ENCODE measurements around the gene NRG3. TPM values are rescaled to one million over a fixed set of nuclear protein-coding genes. Genes with fewer than 3 reads are reported as not detected.

NRG3 gene
- polyA plus RNA-seq, 2 donors, result 0.01 to 0.04 TPM

GRCh38 chr10:82813856-82814255, 938.9 kb downstream of the NRG3 start:
- WGBS, 2 donors, result 45 to 54% methylated on average over 5 of the region's 5 CpGs
- no peaks in the 10 kb centered on the region for H3K27me3 ChIP-seq (ENCODE audit: control insufficient read depth in 1 of 2, insufficient read depth in 2 of 2, low read length in 2 of 2)

DNA sequence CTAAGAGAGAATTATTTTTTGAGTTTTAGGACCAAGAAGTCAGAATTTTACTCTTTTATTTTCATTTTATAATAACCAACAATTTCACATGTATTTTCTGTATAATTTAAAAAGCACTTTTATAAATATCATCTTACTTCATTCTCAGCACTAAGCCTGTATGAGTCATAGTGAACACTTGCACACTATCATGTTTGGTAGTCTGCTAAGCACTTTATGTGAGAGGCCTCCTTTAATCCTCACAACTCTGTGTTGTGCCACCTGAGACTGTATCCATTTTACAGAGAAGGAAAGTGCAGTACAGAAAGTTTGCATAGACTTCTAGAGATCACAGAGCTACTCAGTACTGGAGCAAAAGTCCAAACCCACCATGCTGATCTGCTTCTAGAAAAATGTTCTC, 939.6 kb downstream of the NRG3 start:
- Histone ChIP-seq H3K36me3 (ENCODE audit: control insufficient read depth in 2 of 2, insufficient read depth in 2 of 2, low read length in 1 of 2) (no peaks in the 10 kb centered on the region), H3K9me3 (ENCODE audit: control insufficient read depth in 2 of 2, insufficient read depth in 1 of 2, low read depth in 1 of 2, low read length in 1 of 2) (peaks cover 0 to 2% of the 10 kb centered on the region in 2 donors), H3K4me3 (ENCODE audit: low read depth in 1 of 2, low read length in 2 of 2) (no peak overlapping the region), H3K27me3 (ENCODE audit: control insufficient read depth in 1 of 2, insufficient read depth in 2 of 2, low read length in 2 of 2) (no peaks in the 10 kb centered on the region), H3K27ac (ENCODE audit: low read depth in 2 of 2, low read length in 1 of 2) (no peak overlapping the region), H3K4me1 (ENCODE audit: control insufficient read depth in 2 of 2, insufficient read depth in 2 of 2, low read length in 1 of 2) (no peaks in the 10 kb centered on the region)

More at GRCh38 chr10:82813856-82814255, 938.9 kb downstream of the NRG3 start:
- Histone ChIP-seq H3K4me3 (ENCODE audit: low read depth in 1 of 2, low read length in 2 of 2) (no peak overlapping the region), H3K36me3 (ENCODE audit: control insufficient read depth in 2 of 2, insufficient read depth in 2 of 2, low read length in 1 of 2) (no peaks in the 10 kb centered on the region), H3K27ac (ENCODE audit: low read depth in 2 of 2, low read length in 1 of 2) (no peak overlapping the region), H3K4me1 (ENCODE audit: control insufficient read depth in 2 of 2, insufficient read depth in 2 of 2, low read length in 1 of 2) (no peaks in the 10 kb centered on the region), H3K9me3 (ENCODE audit: control insufficient read depth in 2 of 2, insufficient read depth in 1 of 2, low read depth in 1 of 2, low read length in 1 of 2) (peaks cover 0 to 2% of the 10 kb centered on the region in 2 donors)

GRCh38 chr10:82815680-82816079, 940.7 kb downstream of the NRG3 start:
- no peaks in the 10 kb centered on the region for H3K36me3 ChIP-seq (ENCODE audit: control insufficient read depth in 2 of 2, insufficient read depth in 2 of 2, low read length in 1 of 2)
- H3K27ac ChIP-seq (ENCODE audit: low read depth in 2 of 2, low read length in 1 of 2), result no peak overlapping the region
- H3K4me1 ChIP-seq (ENCODE audit: control insufficient read depth in 2 of 2, insufficient read depth in 2 of 2, low read length in 1 of 2), result no peaks in the 10 kb centered on the region
- no peak overlapping the region for H3K4me3 ChIP-seq (ENCODE audit: low read depth in 1 of 2, low read length in 2 of 2)
- H3K27me3 ChIP-seq (ENCODE audit: control insufficient read depth in 1 of 2, insufficient read depth in 2 of 2, low read length in 2 of 2), result no peaks in the 10 kb centered on the region
- 68 to 71% methylated on average over 7 of the region's 7 CpGs for WGBS, 2 donors
- peaks cover 0 to 2% of the 10 kb centered on the region in 2 donors for H3K9me3 ChIP-seq (ENCODE audit: control insufficient read depth in 2 of 2, insufficient read depth in 1 of 2, low read depth in 1 of 2, low read length in 1 of 2)

DNA sequence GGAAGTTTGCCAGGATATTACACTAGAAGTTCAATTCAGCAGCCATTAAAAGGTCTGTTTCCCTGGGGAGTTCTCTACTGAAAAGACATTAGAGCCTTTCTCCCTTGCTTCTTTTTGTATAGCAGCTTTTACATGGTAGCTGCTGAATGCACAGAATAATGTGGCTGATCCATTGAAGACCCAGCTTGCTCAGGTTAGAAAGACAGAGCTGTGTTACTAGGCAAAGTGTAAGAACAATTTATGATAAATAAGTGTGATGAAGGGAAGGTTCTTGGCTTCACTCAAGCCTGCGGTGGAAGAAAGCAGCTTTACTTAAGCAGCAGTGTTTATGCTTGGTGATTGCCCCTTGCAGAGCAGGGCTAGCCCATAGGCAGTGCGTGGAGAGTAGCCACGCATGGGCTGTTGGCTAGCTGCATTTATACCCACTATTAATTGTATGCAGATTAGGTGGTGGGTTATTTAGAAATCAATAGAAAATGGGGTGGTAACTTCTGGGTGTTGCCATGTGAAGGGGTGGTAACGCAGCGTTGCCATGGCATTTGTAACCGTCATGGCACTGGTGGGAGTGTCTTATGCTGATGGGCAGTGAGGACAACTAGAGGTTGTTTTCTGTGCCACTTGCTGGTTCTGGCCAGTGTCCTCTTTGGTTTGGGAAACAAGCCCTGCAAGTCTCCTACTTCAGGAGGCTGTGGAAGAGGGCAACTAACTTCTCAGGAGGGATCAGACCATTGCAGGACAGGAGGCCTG, 942.9 kb downstream of the NRG3 start:
- Histone ChIP-seq H3K36me3 (ENCODE audit: control insufficient read depth in 2 of 2, insufficient read depth in 2 of 2, low read length in 1 of 2) (no peaks in the 10 kb centered on the region), H3K4me3 (ENCODE audit: low read depth in 1 of 2, low read length in 2 of 2) (no peak overlapping the region), H3K27me3 (ENCODE audit: control insufficient read depth in 1 of 2, insufficient read depth in 2 of 2, low read length in 2 of 2) (no peaks in the 10 kb centered on the region), H3K4me1 (ENCODE audit: control insufficient read depth in 2 of 2, insufficient read depth in 2 of 2, low read length in 1 of 2) (no peaks in the 10 kb centered on the region), H3K27ac (ENCODE audit: low read depth in 2 of 2, low read length in 1 of 2) (no peak overlapping the region), H3K9me3 (ENCODE audit: control insufficient read depth in 2 of 2, insufficient read depth in 1 of 2, low read depth in 1 of 2, low read length in 1 of 2) (peaks cover 0 to 2% of the 10 kb centered on the region in 2 donors)
- WGBS, 2 donors, result 87 to 90% methylated on average over 6 of the region's 6 CpGs

- H3K9me3 ChIP-seq (ENCODE audit: control insufficient read depth in 2 of 2, insufficient read depth in 1 of 2, low read depth in 1 of 2, low read length in 1 of 2), result no peaks in the 10 kb centered on the region
- H3K36me3 ChIP-seq (ENCODE audit: control insufficient read depth in 2 of 2, insufficient read depth in 2 of 2, low read length in 1 of 2), result no peaks in the 10 kb centered on the region
- H3K27me3 ChIP-seq (ENCODE audit: control insufficient read depth in 1 of 2, insufficient read depth in 2 of 2, low read length in 2 of 2), result no peaks in the 10 kb centered on the region
- H3K4me1 ChIP-seq (ENCODE audit: control insufficient read depth in 2 of 2, insufficient read depth in 2 of 2, low read length in 1 of 2), result no peaks in the 10 kb centered on the region
- 66 to 72% methylated on average over 2 of the region's 2 CpGs for WGBS, 2 donors
- H3K27ac ChIP-seq (ENCODE audit: low read depth in 2 of 2, low read length in 1 of 2), result no peak overlapping the region
- no peak overlapping the region for H3K4me3 ChIP-seq (ENCODE audit: low read depth in 1 of 2, low read length in 2 of 2)
These were observed 946.0 kb downstream of the NRG3 start for GRCh38 chr10:82821043-82821442.

DNA sequence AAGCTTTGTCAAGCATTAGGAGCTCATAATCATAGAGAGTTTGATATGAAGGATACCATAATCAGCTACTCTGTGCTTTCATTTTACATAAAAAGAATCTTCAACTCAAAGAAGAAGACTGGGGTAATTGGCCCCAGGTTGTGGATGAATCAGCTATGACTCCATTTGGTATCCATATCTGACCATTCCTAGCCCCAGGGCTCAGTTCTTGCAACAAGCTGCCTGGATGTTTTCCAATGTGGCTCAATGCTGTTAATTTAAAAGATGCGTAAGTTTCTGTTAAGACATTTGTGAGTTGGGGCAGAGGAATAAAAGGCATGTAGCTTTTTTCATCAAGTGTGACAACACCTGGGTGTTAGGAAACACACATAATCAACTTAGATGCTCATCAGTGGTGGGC, 951.1 kb downstream of the NRG3 start:
- Histone ChIP-seq H3K36me3 (ENCODE audit: control insufficient read depth in 2 of 2, insufficient read depth in 2 of 2, low read length in 1 of 2) (no peaks in the 10 kb centered on the region), H3K9me3 (ENCODE audit: control insufficient read depth in 2 of 2, insufficient read depth in 1 of 2, low read depth in 1 of 2, low read length in 1 of 2) (no peaks in the 10 kb centered on the region), H3K27ac (ENCODE audit: low read depth in 2 of 2, low read length in 1 of 2) (no peak overlapping the region), H3K4me1 (ENCODE audit: control insufficient read depth in 2 of 2, insufficient read depth in 2 of 2, low read length in 1 of 2) (no peaks in the 10 kb centered on the region), H3K27me3 (ENCODE audit: control insufficient read depth in 1 of 2, insufficient read depth in 2 of 2, low read length in 2 of 2) (no peaks in the 10 kb centered on the region), H3K4me3 (ENCODE audit: low read depth in 1 of 2, low read length in 2 of 2) (no peak overlapping the region)
- WGBS, 2 donors, result 73 to 82% methylated on average over 1 of the region's 1 CpG

GRCh38 chr10:82827901-82828300, 952.9 kb downstream of the NRG3 start:
- Histone ChIP-seq H3K27me3 (ENCODE audit: control insufficient read depth in 1 of 2, insufficient read depth in 2 of 2, low read length in 2 of 2) (no peaks in the 10 kb centered on the region), H3K27ac (ENCODE audit: low read depth in 2 of 2, low read length in 1 of 2) (no peak overlapping the region), H3K4me3 (ENCODE audit: low read depth in 1 of 2, low read length in 2 of 2) (no peak overlapping the region), H3K36me3 (ENCODE audit: control insufficient read depth in 2 of 2, insufficient read depth in 2 of 2, low read length in 1 of 2) (no peaks in the 10 kb centered on the region), H3K4me1 (ENCODE audit: control insufficient read depth in 2 of 2, insufficient read depth in 2 of 2, low read length in 1 of 2) (no peaks in the 10 kb centered on the region), H3K9me3 (ENCODE audit: control insufficient read depth in 2 of 2, insufficient read depth in 1 of 2, low read depth in 1 of 2, low read length in 1 of 2) (no peaks in the 10 kb centered on the region)
- WGBS, 2 donors, result 87% methylated on average over 4 of the region's 4 CpGs

GRCh38 chr10:82847242-82847641, 972.2 kb downstream of the NRG3 start:
- H3K36me3 ChIP-seq (ENCODE audit: control insufficient read depth in 2 of 2, insufficient read depth in 2 of 2, low read length in 1 of 2), result no peaks in the 10 kb centered on the region

DNA sequence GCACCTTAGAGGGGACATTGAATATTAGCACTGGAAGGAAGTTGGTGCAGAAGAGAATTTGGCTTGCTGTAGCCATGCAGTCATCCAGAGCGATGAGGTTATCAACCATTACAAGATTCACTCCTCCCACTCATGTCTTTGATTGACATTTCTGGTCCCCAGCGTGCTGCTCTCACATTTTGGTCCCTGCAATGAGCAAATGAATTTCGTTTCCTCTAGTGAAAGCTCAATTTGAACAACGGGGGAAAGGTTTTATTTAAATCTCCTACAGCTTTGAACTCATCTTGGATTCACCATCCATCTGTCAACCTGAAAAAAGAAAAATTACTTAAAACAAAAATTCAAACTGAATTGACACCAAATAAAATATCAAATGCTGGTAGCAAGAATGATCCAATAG, 975.2 kb downstream of the NRG3 start:
- Histone ChIP-seq H3K4me1 (ENCODE audit: control insufficient read depth in 2 of 2, insufficient read depth in 2 of 2, low read length in 1 of 2) (no peaks in the 10 kb centered on the region), H3K4me3 (ENCODE audit: low read depth in 1 of 2, low read length in 2 of 2) (no peak overlapping the region), H3K36me3 (ENCODE audit: control insufficient read depth in 2 of 2, insufficient read depth in 2 of 2, low read length in 1 of 2) (no peaks in the 10 kb centered on the region), H3K9me3 (ENCODE audit: control insufficient read depth in 2 of 2, insufficient read depth in 1 of 2, low read depth in 1 of 2, low read length in 1 of 2) (no peaks in the 10 kb centered on the region), H3K27ac (ENCODE audit: low read depth in 2 of 2, low read length in 1 of 2) (no peak overlapping the region), H3K27me3 (ENCODE audit: control insufficient read depth in 1 of 2, insufficient read depth in 2 of 2, low read length in 2 of 2) (no peaks in the 10 kb centered on the region)
- 72 to 79% methylated on average over 4 of the region's 4 CpGs for WGBS, 2 donors

More at GRCh38 chr10:82847242-82847641, 972.2 kb downstream of the NRG3 start:
- no peak overlapping the region for H3K27ac ChIP-seq (ENCODE audit: low read depth in 2 of 2, low read length in 1 of 2)
- H3K27me3 ChIP-seq (ENCODE audit: control insufficient read depth in 1 of 2, insufficient read depth in 2 of 2, low read length in 2 of 2), result no peaks in the 10 kb centered on the region
- H3K4me1 ChIP-seq (ENCODE audit: control insufficient read depth in 2 of 2, insufficient read depth in 2 of 2, low read length in 1 of 2), result no peaks in the 10 kb centered on the region
- H3K9me3 ChIP-seq (ENCODE audit: control insufficient read depth in 2 of 2, insufficient read depth in 1 of 2, low read depth in 1 of 2, low read length in 1 of 2), result no peaks in the 10 kb centered on the region
- WGBS, 2 donors, result 86 to 88% methylated on average over 3 of the region's 3 CpGs
- no peak overlapping the region for H3K4me3 ChIP-seq (ENCODE audit: low read depth in 1 of 2, low read length in 2 of 2)

GRCh38 chr10:82856957-82857613, 982.1 kb downstream of the NRG3 start:
- no peaks in the 10 kb centered on the region for H3K36me3 ChIP-seq (ENCODE audit: control insufficient read depth in 2 of 2, insufficient read depth in 2 of 2, low read length in 1 of 2)
- 62% methylated on average over 3 of the region's 3 CpGs for WGBS, 2 donors
- H3K4me1 ChIP-seq (ENCODE audit: control insufficient read depth in 2 of 2, insufficient read depth in 2 of 2, low read length in 1 of 2), result no peaks in the 10 kb centered on the region
- no peak overlapping the region for H3K27ac ChIP-seq (ENCODE audit: low read depth in 2 of 2, low read length in 1 of 2)
- no peaks in the 10 kb centered on the region for H3K9me3 ChIP-seq (ENCODE audit: control insufficient read depth in 2 of 2, insufficient read depth in 1 of 2, low read depth in 1 of 2, low read length in 1 of 2)
- no peaks in the 10 kb centered on the region for H3K27me3 ChIP-seq (ENCODE audit: control insufficient read depth in 1 of 2, insufficient read depth in 2 of 2, low read length in 2 of 2)
- H3K4me3 ChIP-seq (ENCODE audit: low read depth in 1 of 2, low read length in 2 of 2), result no peak overlapping the region

All from esophagus (tissue), 2 donors.